ENCODE data around the gene UBE2E2.

DNA sequence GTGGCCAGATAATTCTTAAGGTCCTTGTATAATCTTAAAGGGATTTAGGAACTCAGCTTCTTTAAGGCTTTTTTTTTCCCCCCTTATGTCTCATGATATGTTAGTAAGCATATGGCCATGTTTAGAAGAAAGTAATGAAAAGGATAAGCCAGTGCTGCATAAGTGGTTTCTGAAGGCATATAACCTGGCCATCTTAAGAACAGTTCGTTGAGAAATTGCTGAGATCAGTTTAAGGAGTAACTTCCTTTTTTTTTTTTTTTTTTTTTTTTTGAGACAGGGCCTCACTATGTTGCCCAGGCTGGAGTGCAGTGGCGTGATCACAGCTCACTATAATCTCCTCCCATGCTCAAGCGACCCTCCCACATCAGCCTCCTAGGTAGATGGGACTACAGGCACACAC is 51.7 kb downstream of the UBE2E2 start:
- TF ChIP-seq ZFP30 (CRISPR knock-in tag; IDR thresholded peaks at IDR 0.05) (no peak), ZNF8 (CRISPR knock-in tag; IDR thresholded peaks at IDR 0.05) (no peak), ZFP3 (CRISPR knock-in tag; IDR thresholded peaks at IDR 0.05) (no peak), RARB (CRISPR knock-in tag; IDR thresholded peaks at IDR 0.05) (no peak)
